ENCODE results near the gene LRMDA. TPM values are rescaled to one million over a fixed set of nuclear protein-coding genes. Genes with fewer than 3 reads are reported as not detected.

LRMDA gene
- polyA plus RNA-seq, 3 donors, result 39.8 to 59.6 (median 56.4) TPM

GRCh38 chr10:76514321-76514720 lies 1082.9 kb downstream of the LRMDA start:
- Mint-ChIP-seq H3K36me3 (peaks cover 0 to 4% of the 10 kb centered on the region in 2 donors), H3K4me3 (no peak overlapping the region)
- no CpG with 5 or more reads among the region's 2 CpGs for WGBS (ENCODE audit: insufficient coverage)

GRCh38 chr10:76514869-76515268 lies 1083.4 kb downstream of the LRMDA start:
- intact Hi-C loops (cut with micrococcal nuclease), result no loop called here
- no peaks in the 10 kb centered on the region for H3K27me3 ChIP-seq (ENCODE audit: control insufficient read depth in 2 of 2, insufficient read depth in 2 of 2, low read length in 2 of 2)
- H3K79me2 ChIP-seq (ENCODE audit: insufficient read depth, low read length), result no peaks in the 10 kb centered on the region
- TF ChIP-seq CTCF (IDR thresholded peaks at IDR 0.05), result no peak
- no peak overlapping the region for H3K27ac ChIP-seq (ENCODE audit: low read depth in 1 of 2, low read length in 2 of 2)
- DNase-seq, result no peak
- no peaks in the 10 kb centered on the region for H3K36me3 ChIP-seq (replicated peaks in 1 of 2; ENCODE audit: control insufficient read depth in 1 of 2, insufficient read depth in 2 of 2, low read length in 2 of 2)
- no peak overlapping the region for H2AFZ ChIP-seq (ENCODE audit: insufficient read depth, low read depth, low read length, poor library complexity, severe bottlenecking)
- Mint-ChIP-seq H3K4me1 (no peaks in the 10 kb centered on the region), H3K36me3 (peaks cover 0 to 4% of the 10 kb centered on the region in 2 donors), H3K4me3 (no peak overlapping the region), H3K9me3 (no peaks in the 10 kb centered on the region), H3K27me3 (ENCODE audit: low read depth in 3 of 3) (no peaks in the 10 kb centered on the region), H3K27ac (no peak overlapping the region)
- no peak overlapping the region for H3K4me2 ChIP-seq (replicated peaks; ENCODE audit: extremely low read depth, low read length, poor library complexity, severe bottlenecking)
- H4K20me1 ChIP-seq (ENCODE audit: insufficient read depth, low read length), result no peaks in the 10 kb centered on the region
- no peaks in the 10 kb centered on the region for H3K4me1 ChIP-seq (ENCODE audit: control insufficient read depth in 1 of 2, insufficient read depth in 2 of 2, low read length in 2 of 2)
- WGBS (ENCODE audit: insufficient coverage), result no CpG with 5 or more reads among the region's 1 CpG
- no peak overlapping the region for H3K9ac ChIP-seq (ENCODE audit: insufficient read depth, low read length, poor library complexity, severe bottlenecking)
- no peak overlapping the region for H3K4me3 ChIP-seq (replicated peaks in 1 of 3; ENCODE audit: low read depth in 2 of 3, low read length in 3 of 3)
- no peaks in the 10 kb centered on the region for H3K9me3 ChIP-seq (replicated peaks in 1 of 2; ENCODE audit: control insufficient read depth in 1 of 2, insufficient read depth in 1 of 2, low read length in 2 of 2)

More at GRCh38 chr10:76514321-76514720, 1082.9 kb downstream of the LRMDA start:
- no peaks in the 10 kb centered on the region for H3K9me3 Mint-ChIP-seq
- H4K20me1 ChIP-seq (ENCODE audit: insufficient read depth, low read length), result no peaks in the 10 kb centered on the region
- H3K27ac ChIP-seq (ENCODE audit: low read depth in 1 of 2, low read length in 2 of 2), result no peak overlapping the region
- H3K9ac ChIP-seq (ENCODE audit: insufficient read depth, low read length, poor library complexity, severe bottlenecking), result no peak overlapping the region
- H3K4me2 ChIP-seq (replicated peaks; ENCODE audit: extremely low read depth, low read length, poor library complexity, severe bottlenecking), result no peak overlapping the region
- no peaks in the 10 kb centered on the region for H3K27me3 Mint-ChIP-seq (ENCODE audit: low read depth in 3 of 3)
- intact Hi-C loops (cut with micrococcal nuclease), result no loop called here
- no peak overlapping the region for H3K4me3 ChIP-seq (replicated peaks in 1 of 3; ENCODE audit: low read depth in 2 of 3, low read length in 3 of 3)
- no peak overlapping the region for H3K27ac Mint-ChIP-seq
- DNase-seq, result no peak
- H3K27me3 ChIP-seq (ENCODE audit: control insufficient read depth in 2 of 2, insufficient read depth in 2 of 2, low read length in 2 of 2), result no peaks in the 10 kb centered on the region
- no peaks in the 10 kb centered on the region for H3K9me3 ChIP-seq (replicated peaks in 1 of 2; ENCODE audit: control insufficient read depth in 1 of 2, insufficient read depth in 1 of 2, low read length in 2 of 2)
- TF ChIP-seq CTCF (IDR thresholded peaks at IDR 0.05), result no peak
- H3K79me2 ChIP-seq (ENCODE audit: insufficient read depth, low read length), result no peaks in the 10 kb centered on the region
- no peaks in the 10 kb centered on the region for H3K36me3 ChIP-seq (replicated peaks in 1 of 2; ENCODE audit: control insufficient read depth in 1 of 2, insufficient read depth in 2 of 2, low read length in 2 of 2)
- H3K4me1 Mint-ChIP-seq, result no peaks in the 10 kb centered on the region
- H3K4me1 ChIP-seq (ENCODE audit: control insufficient read depth in 1 of 2, insufficient read depth in 2 of 2, low read length in 2 of 2), result no peaks in the 10 kb centered on the region
- H2AFZ ChIP-seq (ENCODE audit: insufficient read depth, low read depth, low read length, poor library complexity, severe bottlenecking), result no peak overlapping the region

All from CD14-positive monocyte (primary cell).